GM18520 (cell line): Measurements from ENCODE around the gene SCAPER.

ENCODE experiments used
- ATAC-seq: cut with Tn5 transposase; IDR thresholded peaks from one replicate; pipeline ENCODE4 v1.9.1; 2021; ENCODE audit not compliant: unreplicated experiment

SCAPER gene

DNA sequence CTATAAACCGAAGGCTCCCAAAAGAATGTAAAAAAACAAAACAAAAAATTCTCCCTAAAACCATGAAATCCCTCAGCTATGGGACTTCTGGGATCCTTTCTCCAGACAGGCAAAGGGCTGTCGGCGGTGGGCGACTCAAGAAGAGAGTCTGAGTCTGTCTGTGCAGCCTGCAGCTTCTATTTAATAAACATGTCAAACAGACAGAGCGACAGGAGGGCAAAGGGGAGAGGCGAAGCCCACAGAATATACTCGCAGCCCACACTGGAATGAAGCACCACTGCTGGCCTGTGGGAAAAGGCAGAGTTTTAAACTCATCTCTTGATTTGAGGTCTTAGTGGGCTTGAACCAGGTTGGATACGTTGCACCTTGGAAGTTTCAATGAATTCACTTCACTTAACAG lies 528.3 kb downstream of the SCAPER start:
- no peak for ATAC-seq

DNA sequence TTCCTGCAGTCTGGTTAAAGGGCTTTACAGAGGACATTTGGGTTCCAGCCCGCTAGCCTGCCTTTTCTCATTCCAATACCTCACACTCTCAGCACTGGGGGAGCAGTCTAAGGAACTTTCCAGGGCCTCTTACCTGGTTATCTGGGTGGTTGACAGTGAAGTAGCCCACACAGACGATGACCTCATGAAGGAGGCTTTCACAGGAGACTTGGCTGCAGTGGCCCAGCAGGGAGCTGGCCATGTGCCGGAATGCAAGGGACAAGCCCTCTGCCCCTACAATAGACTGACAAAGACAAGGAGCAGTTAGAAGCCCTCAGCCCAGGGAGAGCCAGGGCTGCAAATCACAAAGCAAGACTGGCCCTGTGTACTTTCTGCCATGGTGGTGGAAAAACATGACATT lies 529.1 kb downstream of the SCAPER start:
- ATAC-seq, result no peak

DNA sequence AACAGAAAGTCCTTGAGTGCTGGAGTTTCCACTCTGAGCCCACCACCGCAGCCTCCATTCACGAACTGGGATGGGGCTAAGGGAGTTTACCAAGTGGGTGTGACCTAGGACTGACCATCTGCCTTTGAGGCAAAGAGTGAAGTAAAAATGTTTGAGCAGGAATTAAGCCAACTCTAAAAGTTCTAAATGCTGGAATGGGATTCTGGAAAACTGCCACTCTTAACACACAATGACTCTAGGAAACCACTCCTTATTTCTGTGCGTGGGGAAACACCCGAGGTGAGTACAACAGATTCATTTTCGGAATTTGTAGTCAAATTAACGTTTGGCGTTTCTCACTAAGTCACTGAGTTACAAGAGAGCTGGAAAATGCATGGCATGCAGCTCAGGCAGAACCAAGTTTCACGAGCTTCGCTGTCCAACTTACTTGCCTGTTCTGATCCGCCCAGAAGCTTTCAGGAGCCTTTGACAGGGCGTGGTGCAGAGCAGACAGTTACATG lies 537.0 kb downstream of the SCAPER start:
- no peak for ATAC-seq

DNA sequence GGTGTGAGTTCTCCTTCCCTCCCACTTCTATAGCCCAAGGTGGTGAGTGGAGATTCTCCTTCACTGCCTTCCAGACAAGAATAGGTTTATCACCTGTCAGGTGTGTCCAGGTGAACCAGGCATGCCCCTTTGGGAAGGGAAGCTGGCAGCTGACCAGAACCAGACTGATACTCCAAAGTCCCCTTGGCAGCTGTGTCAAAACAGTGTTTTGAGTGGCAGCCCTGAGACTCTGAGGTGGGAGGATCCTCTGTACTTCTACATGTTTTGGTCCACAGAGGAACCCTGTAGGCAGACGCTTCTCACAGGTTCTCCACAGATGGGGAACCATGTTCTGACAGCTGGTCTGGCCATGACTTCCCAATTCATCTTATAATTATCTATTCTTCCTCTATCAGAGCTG lies 538.4 kb downstream of the SCAPER start:
- no peak for ATAC-seq

DNA sequence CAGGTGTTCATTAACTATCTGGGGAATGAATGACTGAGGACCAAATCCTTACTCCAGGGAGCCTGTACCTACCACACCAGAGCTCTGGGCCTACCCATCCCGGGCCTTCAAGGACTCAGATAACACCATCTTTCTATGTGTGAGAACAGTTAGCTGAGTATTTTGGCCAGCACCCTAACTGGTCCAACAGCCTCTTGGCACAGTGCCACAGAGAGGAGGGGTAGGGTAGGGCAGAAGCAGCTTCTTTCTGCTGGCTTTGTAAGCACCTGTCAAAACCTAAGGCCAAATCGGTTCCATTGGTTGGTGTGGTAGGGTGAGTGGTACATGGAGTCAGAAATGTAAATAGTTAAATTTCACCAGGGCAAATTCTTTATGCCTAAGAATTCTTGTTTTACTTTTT lies 541.9 kb downstream of the SCAPER start:
- no peak for ATAC-seq

DNA sequence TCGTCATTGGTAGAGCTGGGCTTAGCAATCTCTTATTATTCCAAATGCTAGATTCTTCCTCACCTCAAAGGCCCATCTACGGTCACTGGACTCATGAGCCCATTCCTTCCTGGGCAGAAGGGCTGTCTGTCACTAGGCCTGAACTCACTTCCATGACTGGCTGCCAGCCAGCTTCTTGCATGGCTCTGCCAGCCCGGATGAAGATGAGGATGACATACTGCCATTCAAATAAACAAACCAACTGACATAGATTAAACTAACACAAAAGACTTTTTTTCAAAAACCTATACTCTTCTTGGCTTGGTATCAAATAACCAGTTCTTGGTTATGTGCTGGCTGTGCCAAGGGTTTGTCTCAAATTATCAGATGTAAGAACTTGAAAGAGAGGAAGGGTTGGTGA lies 544.7 kb downstream of the SCAPER start:
- ATAC-seq, result no peak

DNA sequence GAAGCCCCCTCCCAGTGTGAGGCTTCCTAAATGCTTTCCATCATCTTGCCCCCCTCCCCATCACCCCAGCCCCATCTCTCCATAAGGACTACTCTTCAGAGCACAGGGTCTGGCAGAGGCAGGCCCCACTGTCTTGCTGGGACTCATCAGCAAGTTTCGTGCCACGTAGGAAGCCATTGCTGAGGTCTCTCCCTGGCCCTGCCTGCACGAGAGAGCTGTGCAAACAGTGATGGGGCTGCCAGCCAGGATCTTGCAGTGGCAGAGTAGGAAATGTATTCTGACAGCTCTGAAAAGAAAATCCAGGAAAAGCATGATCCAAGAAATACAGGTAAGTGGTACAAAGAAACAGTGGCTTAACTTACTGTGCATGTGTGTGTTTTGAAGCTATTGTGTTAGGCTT lies 546.0 kb downstream of the SCAPER start:
- ATAC-seq, result no peak

DNA sequence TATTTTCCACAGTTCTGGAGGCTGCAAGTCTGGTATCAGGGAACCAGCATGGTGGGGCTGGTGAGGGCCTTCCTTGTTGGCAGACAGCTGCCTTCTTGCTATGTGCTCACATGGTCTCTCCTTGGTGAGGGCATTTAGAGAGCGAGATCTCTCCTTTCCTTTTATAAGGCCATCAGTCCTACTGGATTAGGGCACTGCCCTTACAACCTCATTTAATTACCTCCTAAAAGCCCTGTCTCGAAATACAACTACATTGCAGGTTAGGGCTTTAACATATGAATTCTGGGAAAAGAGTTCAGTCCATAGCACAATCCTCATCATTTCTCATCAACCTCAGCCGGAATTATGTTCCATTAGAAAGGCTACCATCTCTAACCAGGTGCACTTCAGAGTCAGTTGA lies 546.7 kb downstream of the SCAPER start:
- ATAC-seq, result no peak

DNA sequence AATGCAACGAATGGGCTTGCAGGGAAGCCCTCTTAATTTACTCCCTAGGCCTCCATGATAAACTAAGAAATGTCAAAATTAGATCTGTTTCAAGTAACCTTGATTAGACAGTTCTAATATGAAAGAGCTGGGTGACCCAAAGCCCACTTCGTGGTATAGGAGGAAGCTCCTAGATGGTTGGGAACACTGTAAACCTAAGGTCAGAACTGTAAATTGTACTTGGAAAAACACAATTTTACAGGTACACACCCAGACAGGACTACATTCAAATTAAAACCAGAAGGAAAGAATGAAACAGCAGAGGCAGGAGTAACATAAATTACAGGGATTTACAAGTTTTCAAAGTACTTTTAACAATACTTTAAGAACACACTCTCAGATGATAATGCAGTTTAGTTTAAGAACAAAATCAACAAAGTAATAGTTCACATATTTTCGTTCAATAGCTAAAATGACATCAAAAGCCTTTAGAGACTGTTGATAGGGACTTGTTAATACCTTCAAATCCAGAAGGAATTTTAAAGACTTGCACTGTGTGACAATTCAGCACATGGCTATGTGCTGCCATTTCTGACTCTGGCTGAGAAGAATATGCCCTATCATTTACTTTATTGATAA lies 550.2 kb downstream of the SCAPER start:
- no peak for ATAC-seq

DNA sequence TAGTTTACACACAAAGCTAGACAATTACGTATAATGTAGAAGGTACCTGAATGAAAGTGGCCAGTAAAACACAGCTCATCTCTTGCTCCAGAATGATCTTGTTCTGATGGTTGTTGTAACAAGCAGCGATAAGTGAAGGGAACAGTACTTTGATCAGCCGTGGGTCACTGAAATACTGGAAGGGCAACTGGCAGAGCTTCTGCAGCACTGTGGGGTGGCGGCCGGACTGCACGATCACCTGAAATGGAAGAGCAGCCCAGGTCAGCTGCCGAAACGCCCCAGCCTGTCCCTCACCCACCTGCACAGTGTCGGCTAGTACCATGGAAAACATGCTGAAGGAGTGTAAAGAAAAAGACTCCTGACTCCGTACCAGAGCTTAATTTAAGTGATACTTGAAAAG lies 551.2 kb downstream of the SCAPER start:
- ATAC-seq, result no peak

DNA sequence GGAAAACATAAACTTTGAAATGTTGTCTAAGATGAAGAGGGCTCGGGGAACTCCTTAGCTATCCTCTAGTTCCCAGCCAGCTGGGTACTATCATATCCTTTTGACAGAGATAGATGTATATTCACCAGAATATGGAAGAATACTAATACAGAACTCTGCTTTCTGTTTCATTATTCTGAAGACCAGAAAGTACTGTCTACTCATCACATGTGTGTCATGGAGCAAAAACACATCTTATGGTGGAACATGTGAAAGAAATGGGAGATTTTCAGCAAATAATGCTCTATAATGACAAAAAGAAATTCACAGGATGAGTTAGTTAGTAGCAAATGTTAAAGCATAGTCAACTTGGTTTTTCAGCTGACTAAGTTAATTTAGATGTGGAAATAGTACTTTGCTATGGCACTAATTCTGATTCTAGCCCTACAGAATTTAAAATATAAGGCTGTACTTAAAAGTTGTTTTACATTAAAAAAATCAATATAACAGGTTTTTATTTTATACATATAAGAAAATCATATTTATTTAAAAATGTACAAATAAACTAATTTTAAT lies 552.0 kb downstream of the SCAPER start:
- no peak for ATAC-seq

DNA sequence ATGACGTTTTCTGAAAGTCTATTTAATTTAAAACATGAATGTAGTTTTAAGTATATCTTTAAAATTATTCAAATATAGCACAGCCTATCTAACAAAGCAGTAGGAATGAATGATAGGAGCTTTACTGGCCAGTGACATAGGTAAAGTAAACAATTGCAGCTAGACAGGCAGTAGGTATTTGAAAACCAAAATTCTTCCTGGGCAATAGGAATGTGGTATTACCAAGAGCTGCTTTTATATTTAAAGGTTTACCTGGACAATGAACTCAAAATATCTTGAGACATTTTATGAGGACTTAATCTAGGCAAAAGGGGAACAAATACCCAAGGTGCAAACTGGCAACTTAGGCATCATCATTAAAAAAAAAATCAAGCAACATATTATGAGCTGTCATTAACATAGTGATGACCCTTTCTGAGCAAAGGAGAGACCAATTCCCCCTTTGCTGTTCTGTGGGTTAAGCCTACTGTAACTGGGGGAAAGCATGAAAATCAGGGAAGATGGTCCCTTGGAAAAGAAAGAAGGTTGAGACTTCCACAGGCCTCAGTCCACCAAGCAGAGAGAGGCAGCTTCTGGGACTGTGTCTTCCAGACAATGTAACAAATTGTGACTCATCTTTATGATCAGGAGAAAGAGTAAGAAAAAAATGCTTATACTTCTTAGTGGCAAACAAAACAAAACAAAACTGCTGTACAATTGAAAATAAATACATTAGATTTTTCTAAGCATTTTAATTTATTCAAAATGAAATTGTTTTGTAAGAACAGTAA lies 555.7 kb downstream of the SCAPER start:
- ATAC-seq, result no peak

DNA sequence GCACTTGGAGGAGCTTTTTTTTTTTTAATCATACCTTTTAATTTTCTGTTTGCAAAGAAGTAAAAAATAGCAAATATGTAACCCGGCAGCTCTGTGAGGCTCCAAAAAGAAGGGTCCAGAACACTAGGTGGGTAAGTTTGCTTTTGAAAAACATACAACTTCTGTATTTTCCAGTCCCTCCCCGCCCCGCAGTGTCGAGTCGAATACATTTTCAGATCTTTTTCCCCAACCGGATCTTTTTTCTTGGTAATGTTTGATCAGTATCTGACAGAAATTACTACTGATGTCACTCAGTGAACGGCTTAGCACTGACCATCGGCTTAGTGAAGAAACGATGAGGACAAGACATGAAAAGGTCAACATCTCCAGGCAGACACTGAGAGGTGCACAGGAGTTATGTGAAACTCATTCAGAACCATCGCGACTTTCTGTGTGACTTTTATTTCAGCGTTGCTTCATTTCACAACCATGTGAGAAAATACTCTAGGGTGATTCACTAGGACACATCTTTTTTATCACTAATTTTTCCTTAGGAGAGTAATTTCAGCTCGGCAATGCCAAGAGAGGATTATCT lies 557.6 kb downstream of the SCAPER start:
- no peak for ATAC-seq

DNA sequence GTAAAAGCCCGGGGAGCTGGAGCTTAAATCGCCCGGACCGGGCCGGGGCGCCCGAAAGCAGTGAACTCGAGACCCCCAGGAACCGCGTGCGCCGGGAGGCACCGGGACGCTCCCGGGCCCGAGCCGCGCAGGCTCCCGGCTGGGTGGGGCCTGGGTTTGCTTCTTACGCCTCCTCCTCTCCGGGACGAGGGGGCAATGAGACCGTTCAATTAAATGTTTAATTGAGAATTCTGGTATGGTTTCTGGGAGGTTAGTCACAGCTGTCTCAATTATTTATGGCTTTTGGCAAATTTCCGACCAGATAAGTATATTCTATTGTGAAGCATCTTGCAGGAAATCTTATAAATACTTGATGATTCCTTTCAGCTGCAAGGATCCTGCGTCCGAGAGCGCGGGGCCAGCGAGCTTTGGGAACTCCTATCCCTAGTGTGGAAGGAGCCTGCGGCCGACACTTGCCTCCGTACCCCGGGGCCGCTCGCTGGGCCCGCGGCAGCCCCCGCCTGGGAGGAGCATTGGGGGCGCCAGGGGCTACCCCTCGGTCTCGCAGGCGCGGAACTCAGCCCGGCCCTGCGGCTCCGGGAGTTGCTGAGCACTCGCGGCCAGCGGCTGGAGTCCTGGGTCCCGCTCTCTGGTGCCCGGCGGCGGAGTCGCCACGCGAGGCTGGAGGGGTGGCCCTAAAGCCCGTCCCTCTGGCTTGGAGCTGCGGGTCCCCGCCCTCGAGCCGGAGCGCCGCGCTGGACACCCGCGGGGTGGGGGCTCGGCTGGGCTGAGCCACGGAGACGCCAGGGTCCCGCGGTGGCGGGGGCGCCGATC lies 558.3 kb downstream of the SCAPER start:
- no peak for ATAC-seq

DNA sequence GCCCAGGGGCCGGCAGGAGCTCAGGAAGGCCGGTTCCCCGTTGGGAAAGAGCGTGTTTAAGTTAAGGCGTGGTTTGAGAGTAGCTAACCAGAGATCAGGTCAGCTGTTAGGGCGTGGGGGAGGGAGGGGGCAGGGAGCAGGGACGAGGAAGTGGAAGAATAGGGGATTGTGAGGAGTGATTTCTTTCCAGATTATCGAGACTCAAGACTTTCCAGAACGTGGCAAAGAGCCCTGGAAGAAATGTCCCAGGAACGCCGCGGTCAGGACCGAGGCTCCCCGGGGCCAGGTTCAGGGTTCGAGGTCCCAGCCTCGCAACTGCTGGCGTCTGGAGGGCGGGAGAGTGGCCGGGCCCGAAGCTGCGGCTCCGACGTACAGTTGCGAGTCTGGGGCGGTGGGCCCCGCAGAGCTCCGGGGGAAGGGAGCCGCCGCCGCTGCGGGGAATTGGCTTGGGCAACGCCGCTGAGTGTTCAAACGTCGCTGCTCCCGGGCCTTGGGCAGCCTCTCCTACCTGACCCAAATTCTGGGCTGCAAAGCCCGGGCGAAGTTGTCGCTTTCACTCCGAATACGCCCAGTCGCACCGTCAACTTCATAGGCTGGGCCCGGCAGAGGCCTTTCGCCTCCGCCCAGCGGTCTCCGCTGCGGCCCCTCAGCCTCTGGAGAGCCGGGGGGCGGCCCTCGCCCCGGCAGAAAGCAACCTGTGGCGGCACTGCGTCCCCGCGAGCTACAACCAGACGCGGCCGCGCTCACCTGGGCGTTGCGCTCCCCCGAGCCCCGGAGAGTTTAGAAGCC lies 559.1 kb downstream of the SCAPER start:
- no peak for ATAC-seq

DNA sequence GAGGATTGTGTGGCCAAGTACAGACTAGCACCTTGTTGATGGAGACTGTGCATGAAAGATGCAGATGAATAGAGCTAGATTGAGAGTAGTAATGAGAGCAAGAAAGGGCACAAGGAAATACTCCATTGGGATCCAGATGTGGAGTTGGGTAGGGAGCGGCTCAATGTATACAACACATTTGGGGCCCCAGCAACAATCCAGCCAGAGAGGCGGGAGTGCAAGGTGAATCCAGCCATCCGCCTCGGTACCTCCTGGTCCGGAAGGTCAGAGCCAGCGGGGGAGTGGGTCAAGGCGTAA lies 559.6 kb downstream of the SCAPER start:
- ATAC-seq, result no peak

DNA sequence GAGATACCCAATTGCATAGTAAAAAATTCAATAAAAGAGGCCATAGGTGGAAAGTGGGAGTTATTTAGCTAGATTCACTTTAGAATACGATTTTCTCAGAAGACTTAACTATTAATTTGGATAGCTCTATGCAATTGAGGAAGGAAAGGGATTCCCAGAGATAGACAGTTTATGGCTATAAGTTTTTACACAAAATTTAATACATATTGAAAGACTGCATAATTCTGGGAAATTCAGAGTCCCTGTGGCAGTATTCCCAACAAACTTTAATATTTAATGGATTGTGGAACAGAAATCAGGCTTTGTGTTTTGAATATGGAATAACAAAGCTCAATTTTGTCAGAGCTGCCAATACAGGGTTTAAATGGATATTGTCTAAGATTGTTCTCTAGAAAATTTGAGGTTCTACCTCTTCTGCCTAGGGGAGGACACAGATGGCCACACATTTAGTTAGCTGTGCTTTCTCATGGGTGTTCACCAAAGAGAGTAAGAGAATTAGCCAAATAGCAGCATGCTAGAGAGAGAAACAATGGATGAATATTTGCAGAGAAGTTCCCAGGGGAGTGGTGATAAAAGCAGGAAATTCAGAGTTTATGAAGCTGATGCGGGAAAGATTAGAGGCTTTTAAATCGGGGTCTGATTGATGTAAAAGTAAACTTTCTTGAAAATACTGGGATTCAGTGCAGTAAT lies 560.1 kb downstream of the SCAPER start:
- no peak for ATAC-seq

DNA sequence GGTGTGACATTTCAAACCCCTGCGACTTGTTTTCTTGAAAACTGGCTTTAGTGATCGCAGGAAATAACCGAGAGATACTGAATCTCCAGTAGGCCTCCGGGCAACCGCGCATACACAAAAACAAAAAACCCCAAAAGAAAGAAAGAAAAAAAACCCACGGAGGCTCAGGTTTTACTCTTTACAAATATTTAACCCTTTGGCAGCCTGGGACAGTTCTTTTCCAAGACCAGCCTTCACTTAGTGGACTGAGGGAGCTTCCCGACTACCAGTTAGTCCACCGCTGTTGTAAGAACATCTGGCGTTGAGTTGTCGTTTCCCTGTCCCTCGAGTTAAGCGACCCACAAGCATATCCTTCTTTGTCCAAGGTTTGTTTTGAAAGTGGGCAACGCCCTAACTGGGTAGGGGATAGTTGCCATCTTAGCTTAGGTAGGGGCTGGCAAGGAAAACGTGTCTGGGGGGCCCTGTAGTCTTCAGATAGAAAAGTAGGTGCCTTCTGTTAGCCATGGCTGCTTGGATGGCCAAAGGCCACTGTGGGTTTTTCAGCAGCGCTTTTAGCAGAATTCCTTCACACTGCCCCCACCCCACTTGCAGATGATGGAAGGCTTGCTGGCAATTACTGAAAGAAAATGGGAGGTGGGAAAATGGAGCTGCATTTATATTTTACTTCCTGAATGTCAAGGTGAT lies 561.7 kb downstream of the SCAPER start:
- no peak for ATAC-seq

DNA sequence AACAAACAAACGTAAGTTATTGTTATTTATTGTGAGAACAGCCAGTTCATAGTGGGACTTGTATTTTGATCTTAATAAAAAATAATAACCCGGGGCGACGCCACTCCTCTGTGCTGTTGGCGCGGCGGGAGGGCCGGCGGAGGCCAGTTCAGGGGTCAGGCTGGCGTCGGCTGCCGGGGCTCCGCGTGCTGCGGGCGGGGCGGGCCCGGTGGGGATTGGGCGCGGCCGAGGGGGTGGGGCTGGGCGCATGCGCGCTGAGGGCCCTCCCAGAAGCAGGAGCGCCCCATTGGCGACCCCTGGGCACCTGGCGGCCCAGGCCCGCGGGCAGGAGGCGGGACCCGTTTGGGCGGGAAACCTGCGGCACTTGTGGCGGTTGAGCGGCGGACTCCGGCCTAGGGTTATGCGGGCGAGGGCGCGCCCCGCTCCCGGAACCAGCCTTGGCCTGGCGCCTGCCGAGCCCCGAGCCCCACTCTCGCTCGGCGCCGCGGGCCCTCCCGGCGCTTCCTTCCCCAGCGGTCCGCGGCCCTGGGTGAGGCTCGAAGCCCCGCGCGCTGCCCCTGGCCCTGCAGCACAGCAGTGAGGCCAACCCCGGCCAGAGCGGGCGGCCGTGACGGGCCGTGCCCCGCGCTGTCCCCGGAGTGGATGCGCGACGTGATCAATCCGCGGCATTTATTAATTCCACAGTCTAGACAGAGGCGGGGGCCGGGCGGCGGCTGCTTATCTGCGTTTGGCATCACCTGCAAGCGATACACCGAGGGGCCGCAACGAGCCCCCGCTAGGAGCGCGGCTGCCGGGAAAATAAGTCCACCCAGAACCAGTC lies 562.5 kb downstream of the SCAPER start:
- no peak for ATAC-seq
